Stimulated activated CD4-positive, alpha-beta T cell treated with anti-CD3 and anti-CD28 coated beads, Interleukin-12 subunit alpha, Interleukin-12 subunit beta, amount 100 ng/mL, for 48 hours (primary cell): Measurements from ENCODE around the gene TOPAZ1.

Experiments used
- DNase-seq, 3 donors: peaks; one replicate each; pipeline ENCODE4 v3.0.0-alpha.2; 2020; ENCODE audit warnings: low read depth in 2 of 3, low spot score in 1 of 3

The TOPAZ1 gene

GRCh38 chr3:44241706-44242105, at the start of gene TOPAZ1:
TSS of gene TOPAZ1 (plus strand) at chr3:44241886. CDS start at chr3:44242054, 168 bp downstream.
- DNase-seq: no peak

GRCh38 chr3:44198284-44199269, 43.1 kb upstream of the TOPAZ1 start:
- DNase-seq: peak; percentile 28 to 77 (median 59)

DNA sequence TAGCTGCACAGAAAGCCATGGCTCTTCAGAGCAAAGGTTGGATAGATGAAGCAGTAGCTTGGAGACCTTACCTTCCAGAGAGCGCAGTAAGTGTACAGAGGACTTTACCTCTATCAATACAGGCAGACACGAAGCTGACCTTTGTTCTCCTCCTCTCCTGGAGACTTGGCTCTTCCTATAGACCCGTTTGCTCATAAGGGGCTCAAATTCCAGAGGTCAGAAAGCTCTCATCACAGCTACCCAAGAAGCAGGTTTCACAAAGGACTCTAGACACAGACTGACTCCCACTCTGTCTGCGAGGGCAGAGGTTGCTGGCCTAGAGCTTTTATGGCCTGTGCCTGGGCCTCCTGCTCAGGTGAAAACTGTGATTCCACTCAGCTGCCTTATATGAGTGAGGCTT, 35.4 kb upstream of the TOPAZ1 start:
- DNase-seq: no peak

DNA sequence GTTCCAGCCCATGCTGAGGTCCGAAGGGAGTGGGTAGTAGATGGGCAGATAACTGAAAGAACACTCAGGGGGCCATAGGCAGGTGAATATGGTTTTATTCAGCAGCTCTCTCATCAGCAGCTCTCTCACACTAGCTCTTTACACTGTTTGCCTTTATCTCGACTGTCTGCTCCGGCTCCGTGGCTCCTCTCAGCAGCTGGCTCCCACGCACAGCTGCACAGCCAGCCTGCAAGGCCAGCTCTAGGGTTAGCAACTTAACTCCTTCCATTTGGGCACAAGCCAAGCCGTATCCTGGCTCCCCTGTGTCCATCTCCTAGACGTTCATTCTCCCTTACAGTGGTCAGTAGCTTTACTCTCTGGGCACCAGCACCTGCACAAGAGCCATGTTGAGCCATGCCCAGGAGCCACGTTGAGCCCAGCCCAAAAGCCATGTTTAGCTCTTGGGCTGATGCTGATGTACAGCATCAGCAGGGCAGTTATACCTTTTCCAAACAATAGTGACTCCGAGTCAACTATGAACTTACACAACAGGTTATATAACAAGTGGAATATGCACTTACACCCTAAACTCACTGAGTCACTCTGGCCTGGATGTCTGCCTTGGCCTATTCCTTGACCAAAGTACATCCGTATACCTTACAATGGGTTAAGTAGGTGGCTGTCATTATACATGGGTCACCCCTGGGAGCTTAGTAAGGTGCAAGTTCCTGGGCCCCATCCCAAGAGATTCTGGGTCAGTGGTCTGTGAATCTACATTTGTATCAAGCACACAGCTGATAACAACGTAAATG, 34.6 kb upstream of the TOPAZ1 start:
- DNase-seq: no peak

DNA sequence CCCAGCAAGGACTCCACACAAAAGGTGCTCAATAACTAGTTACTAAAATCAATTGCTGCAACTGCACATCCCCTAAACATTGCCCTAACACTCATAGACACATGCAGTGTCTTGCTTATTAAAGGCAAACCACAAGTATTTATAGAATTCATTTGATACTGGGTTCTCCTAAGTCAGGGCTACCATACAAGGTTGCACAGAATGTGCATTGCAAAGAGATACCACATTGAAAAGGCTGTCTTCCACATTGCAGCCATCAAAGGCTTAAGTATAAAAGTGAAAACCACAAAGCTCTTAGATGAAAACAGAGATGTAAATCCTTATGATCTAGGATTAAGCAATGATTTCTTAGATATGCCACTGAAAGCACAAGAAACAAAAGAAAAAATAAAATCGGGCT, 33.6 kb upstream of the TOPAZ1 start:
- no peak for DNase-seq

DNA sequence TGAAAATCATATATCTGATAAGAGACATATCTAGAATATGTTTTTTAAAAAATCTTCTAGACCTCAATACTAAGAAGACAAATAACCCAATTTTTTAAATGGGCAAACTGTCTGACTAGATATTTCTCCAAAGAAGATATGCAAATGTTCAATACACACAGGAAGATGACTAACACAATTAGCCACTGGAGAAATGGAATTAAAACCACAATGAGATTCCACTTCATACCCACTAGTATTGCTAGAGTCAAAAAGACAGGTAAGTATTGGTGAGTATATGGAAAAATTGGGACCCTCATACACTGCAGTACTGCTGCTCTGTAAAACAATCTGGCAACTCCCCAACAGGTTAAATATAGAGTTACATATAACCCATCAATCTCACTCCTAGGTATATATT, 33.1 kb upstream of the TOPAZ1 start:
- DNase-seq: no peak

- DNase-seq: no peak
Observed at GRCh38 chr3:44210967-44211366, 30.7 kb upstream of the TOPAZ1 start.

DNA sequence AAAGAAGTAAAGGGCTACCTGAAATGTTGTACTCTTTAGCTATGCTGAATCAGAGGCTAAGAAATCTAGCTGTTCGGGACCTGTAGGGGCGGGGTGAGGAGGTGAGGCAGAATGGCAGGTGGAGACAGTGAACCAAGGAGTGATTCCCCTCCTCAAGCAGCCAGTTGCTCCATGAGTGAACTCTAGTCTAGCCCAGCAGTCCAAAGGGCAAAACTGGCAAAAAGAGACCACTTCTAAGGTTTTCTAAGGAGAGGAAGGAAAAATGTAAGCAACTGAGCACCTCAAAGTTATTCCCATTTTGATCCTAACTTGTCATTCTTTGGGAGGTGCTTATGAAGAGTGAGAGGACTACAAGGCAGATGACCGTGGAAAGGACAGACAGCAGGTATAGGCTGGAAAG, 19.3 kb upstream of the TOPAZ1 start:
- no peak for DNase-seq

GRCh38 chr3:44223299-44223698, 18.4 kb upstream of the TOPAZ1 start:
- no peak for DNase-seq

- DNase-seq: no peak
Observed at GRCh38 chr3:44224131-44224530, 17.6 kb upstream of the TOPAZ1 start.

GRCh38 chr3:44226573-44226972, 15.1 kb upstream of the TOPAZ1 start:
- no peak for DNase-seq

DNA sequence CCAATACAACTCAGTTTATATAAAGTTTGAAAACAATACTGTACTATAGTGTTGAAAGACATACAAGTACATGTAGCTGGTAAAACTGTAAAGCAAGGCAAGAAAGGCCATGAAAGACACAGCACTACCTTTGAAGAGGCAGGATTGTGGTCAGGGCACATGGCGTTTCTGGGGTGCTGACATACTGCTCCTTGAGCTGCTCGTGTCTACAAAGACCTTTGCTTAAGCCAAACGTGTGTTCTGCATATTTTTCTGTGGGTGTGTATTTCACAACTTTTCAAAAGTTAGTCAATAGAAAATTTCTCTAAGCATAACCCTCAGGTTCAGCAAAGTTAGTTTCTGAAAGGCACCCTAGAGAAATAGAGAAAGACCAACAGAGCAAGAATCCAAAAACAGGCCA, 14.1 kb upstream of the TOPAZ1 start:
- no peak for DNase-seq

DNA sequence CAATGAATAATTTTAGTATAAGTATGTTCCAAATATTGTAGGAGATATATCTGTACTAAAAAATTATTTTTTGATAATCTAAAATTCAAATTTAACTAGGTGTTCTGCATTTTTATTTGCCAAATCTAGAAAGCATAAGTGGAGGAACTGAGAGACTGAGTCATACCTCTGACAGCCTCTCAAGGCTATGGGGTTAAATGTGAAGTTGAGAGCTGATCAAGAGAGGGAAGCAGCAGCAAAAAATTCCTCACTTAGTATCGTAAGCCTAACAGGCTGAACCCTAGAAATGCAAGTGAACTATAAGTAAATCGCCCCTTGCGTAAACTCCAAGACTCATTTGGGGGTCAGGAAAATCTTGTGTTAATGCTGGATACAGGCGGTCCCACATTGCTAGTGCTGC, 12.8 kb upstream of the TOPAZ1 start:
- no peak for DNase-seq

GRCh38 chr3:44232407-44232806, 9.3 kb upstream of the TOPAZ1 start:
- no peak for DNase-seq

- DNase-seq: no peak
Observed at GRCh38 chr3:44234648-44235268, 6.9 kb upstream of the TOPAZ1 start.

GRCh38 chr3:44235604-44236484, 5.8 kb upstream of the TOPAZ1 start:
- peak; percentile 23 to 52 (median 38) for DNase-seq

GRCh38 chr3:44236485-44236908, 5.2 kb upstream of the TOPAZ1 start:
- DNase-seq: no peak

DNA sequence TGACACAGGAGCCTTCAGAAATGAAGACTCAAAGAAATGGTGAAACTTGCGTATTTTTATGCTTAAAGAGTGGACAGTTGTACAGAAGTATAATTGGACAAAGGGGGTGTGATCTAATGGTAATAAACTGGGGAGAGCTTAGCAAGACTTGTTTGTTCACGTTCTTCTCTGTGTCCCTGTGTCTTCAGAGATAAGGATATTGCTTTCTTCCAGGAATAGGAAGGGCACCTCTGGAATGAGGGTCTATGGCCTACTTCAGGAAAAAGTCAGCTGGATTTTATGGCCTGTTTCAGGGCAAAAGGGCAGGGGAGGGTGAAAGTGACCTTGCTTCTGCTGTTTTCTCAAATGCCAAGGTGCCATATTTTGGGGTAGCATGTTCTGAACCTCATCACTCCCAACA, 4.5 kb upstream of the TOPAZ1 start:
- DNase-seq: no peak

GRCh38 chr3:44237665-44238064, 4.0 kb upstream of the TOPAZ1 start:
- DNase-seq: no peak

DNA sequence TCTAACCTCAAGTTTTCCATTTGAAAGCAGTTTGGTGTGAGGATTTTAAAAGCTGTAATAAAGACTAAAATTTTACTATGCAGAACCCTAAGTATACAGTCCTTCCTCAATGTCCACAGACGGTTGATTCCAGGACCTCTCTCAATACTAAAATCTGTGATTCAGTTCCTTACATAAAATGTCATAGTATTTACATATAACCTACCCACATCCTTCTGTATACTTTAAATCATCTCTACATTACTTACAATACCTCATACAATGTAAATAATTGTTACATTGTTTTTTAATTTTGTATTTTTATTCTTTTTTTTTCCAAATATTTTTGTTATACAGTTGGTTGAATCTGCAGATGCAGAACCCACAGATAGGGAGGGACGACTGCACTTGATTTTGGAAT, 2.8 kb upstream of the TOPAZ1 start:
- DNase-seq: no peak

DNA sequence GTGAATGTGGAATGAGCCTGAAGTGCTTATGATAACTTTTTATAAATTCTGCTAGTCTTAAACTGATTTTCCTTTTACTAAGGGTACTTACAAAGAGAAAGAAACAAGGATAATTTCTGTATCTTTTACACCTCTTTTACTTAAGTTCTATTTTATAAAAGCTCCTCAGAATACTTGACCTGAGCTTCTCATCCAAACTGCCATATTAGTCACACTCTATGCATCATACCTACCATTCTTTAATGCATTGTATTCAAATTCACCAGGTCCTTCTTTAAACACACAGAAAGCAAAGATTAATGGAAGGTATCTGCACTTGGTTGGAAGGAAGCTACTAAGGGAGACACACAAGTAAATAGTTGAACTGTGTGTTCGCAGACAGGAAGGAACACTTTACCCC, 1.6 kb upstream of the TOPAZ1 start:
- DNase-seq: no peak
